ENCODE measurements around the gene RASA3.

Gene RASA3

DNA sequence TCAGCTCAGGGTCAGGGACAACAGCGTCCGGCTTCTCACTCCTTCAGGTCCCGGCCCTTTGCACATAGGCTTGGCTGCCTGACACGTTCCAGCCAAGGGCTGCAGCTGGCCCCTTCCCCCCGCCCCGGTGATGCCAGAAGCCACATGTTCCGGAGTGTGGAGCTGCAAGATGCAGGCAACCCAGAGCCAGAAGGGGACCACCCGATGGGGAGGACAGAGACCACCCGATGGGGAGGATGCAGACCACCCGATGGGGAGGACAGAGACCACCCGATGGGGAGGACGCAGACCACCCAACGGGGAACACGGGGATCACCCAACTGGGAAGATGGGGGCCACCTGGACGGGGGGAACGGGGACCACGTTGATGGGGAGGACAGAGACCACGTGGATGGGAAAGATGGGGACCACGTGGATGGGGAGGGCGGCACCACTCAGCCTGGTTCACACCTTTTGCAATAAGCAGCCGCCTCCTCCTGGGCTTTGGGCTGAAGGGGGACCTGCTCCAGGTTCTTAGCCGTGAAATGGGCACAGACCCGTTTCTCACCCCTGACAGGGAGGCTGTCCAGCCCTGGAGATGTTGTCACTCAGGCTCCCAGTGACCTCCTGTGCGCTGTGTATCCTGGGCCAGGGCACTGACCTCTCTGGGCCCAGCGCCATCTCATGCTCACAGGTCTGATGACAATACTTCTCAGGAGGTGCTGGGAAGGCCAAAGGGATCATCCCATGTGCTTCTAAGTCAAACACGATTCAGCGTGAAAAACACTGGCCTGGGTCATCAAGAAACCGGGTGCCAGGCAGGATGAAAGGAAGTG lies 193.1 kb downstream of the RASA3 start:
- no peak for DNase-seq

DNA sequence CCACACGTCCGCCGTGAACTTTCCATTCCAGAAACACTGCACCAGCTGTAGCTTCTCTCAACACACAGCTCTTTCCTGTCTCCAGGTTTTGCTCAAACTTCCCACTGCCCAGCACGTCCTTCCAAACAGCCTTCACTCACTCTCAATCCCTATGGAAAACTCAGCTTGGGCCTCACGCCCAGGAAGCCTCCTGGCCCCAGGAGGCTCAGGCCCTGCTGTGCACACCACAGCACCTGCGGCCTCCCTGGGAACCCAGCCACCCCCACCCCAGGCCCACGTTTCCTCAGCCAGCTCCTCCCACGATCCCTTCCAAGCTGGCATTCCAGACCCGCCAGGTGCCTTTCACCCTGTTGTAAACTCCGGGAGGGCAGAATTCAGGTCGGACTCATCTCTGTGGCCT lies 193.7 kb downstream of the RASA3 start:
- no peak for DNase-seq

DNA sequence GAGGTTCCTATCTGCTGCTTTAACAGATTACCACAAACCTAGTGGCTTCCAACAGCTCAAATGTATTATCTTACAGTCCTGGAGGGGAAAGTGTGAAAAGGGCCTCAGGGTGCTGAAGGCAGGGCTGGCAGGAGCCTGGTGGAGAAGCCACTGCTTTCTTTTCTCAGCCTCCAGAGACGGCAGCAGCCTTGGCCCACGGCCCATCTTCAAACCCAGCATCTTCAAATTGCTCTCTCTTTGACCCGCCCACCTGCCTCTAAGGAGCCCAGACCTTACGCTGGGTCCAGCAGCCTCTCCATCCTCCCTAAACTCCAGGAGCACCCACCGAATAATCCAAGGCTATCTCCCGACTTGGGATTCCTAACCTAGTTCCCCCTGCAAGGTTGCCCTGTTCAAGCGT lies 194.2 kb downstream of the RASA3 start:
- no peak for DNase-seq

DNA sequence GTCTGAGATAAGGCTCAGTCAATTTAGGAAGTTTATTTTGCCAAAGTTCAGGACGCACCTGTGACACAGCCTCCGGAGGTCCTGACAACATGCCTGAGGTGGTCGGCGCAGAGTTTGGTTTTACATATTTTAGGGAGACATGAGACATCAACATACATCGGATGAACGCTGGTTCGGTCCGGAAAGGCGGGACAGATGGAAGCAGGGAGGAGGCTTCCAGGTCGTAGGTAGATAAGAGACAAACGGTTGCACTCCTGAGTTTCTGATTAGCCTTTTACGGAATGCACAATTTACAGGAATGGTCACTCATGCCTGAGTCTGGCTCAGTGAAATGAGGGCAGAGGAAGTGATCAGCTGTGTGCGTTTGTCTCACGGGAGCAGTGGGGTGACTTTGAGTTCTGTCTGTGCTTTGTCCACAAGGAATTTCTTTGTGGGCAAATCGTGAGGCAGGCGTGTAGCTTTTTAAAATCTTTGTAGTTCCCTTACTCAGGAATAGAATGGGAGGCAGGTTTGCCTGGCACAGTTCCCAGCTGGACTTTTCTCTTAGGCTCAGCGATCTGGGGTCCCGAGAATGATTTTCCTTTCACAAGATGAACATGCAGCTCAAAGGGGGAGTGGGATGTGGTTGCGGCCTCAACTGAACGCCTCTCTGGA lies 194.8 kb downstream of the RASA3 start:
- no peak for DNase-seq

DNA sequence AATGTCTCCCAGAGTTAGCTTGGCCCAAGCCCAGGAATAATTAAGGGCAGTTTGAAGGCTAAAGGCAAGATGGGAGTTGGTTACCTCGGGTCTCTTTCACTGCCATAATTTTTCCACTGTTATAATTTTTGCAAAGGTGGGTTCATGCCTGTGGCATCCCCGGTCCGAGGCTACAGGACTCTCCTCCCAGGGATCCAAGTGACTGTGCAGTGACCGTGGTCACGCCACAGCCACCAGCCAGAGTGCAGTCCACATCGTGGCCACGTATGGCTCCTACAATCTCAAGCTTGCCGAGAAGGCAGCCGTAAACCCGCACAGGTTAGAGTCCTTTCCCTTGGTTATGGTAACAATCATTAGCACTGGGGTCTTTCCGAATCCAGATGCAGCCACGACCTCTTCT lies 195.3 kb downstream of the RASA3 start:
- DNase-seq: no peak

DNA sequence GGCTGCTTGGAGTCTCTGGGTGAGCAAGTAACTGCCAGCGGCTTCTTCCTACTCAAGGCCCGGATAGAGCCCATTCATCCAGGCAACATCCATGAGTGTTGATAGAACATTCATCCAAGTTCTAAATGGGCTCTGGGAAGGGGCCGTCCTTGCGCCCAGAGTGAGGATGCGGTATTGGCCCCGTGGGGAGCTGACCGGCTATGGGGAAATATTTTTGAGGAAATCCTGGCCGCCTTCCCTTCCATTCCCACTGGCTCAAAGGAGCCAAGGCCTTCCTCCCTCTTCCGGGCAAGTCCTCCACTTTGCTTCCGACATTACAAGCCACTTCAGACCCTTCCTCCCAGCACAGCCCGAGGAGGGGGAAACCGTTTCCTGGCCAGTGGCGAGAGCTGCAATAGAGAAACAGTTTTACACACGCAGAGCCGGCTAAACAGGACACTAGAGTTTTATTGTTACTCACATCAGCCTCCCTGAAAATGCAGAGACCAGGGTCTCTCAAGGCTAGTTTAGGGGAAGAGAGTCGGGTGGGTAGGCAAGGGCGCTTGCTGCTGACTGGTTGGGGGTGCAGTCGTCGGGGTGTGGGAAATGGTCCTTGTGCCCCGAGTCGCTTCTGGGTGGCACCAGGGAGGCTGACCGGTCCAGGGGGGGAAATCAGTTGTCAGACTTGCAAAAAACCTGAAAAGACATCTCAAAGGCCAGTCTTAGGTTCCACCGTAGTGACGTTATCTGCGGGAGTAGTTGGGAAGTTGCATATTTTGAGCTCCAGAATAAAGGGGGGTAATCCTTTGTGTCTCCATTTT lies 196.1 kb downstream of the RASA3 start:
- DNase-seq: no peak

DNA sequence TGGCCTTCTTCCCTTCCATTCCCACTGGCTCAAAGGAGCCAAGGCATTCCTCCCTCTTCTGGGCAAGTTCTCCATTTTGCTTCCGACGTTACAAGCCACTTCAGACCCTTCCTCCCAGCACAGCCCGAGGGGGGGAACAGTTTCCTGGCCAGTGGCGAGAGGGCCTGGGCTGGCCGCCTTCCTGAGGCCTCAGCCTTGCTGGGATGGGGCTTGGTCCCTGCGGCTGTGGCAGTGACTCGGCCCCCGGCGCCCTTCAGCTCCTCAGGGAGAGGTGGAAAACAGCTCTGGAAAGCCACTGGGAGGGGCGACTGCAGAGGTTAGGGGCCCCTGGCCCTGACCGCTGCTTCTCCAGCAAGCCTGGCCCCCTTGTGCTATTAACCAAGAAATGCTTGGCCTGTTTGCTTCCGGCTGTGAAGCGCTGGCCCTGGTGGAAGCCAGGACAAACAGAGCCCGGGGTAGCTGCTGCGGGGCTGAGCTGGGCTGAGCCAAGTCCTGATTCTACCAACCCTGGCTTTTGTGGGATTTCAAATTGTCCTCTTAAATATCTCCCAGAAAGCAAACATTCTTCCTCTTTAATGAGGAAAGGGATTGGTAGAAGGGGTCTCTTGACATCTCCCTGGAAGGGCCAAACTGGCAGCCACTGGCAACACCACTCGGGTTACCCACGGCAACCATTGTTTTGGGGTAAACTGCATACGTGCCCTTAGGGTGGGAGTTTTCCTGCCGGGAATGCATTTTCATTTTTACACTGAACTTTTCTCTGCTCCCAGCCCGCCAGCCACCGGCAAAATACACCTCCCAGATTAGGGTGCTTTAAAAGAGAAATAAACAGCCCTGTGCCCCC lies 197.2 kb downstream of the RASA3 start:
- no peak for DNase-seq

DNA sequence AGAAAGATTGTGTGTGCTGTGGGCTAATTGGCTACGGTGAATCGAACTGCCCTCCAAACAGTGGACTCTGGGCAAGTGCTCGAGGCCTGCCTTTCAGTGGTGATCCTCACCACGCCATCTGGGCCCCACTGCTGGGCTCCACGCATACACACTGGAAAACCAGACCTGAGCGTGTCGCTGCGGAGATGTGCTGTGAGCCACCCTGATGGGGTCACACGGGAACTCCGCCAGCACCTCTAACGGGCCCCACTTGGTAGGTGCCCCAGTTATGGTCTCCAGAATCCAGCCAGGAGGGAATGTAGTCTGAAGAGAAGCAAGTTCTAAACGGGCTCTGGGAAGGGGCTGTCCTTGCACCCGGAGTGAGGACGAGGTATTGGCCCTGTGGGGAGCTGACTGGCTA lies 197.8 kb downstream of the RASA3 start:
- no peak for DNase-seq

DNA sequence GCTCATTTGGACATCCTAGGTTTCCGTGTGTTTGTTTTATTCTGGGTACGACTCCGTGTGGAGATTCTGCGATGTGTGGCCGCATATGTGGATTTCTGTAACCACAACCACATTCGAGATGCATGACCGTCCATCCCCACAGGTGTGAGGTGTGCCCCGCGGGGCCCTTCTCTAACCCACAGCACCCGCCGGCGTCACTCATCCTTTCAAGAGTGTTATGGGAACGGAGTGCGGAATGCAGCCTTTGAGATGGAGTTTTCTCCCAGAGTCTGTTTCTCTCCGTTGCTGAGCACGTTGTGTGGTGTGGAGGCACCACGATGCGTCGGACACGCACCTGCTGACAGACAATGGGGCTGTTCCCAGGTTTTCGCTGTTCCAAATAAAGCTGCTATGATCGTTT lies 198.5 kb downstream of the RASA3 start:
- no peak for DNase-seq

DNA sequence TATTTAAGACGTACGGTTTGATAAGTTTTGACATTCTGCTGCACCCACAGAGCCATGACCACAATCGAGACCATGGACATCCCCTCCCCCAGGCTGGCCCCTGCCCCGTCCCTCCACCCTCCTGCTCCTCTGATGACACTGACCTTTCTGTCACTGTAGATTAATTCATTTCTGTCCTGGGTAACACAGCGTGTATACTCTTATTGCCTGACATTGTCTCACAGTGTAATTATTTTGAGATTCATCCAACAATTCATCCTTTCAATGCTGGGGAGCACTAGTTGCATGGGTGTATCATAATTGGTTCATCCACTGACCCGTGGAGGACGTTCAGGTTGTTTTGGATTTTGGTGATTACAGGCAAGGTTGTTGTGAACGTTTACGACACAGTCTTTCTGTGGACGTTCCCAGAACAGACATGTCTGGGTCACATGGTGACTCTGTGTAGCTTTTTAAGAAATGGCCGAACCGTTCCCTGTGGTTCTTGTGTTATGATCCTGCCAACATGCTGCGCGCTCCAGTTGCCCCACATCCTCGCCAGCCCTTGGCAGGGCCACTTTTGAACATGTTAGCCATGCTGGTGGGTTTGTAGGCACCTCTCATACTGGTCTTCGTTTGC lies 200.5 kb downstream of the RASA3 start:
- no peak for DNase-seq

DNA sequence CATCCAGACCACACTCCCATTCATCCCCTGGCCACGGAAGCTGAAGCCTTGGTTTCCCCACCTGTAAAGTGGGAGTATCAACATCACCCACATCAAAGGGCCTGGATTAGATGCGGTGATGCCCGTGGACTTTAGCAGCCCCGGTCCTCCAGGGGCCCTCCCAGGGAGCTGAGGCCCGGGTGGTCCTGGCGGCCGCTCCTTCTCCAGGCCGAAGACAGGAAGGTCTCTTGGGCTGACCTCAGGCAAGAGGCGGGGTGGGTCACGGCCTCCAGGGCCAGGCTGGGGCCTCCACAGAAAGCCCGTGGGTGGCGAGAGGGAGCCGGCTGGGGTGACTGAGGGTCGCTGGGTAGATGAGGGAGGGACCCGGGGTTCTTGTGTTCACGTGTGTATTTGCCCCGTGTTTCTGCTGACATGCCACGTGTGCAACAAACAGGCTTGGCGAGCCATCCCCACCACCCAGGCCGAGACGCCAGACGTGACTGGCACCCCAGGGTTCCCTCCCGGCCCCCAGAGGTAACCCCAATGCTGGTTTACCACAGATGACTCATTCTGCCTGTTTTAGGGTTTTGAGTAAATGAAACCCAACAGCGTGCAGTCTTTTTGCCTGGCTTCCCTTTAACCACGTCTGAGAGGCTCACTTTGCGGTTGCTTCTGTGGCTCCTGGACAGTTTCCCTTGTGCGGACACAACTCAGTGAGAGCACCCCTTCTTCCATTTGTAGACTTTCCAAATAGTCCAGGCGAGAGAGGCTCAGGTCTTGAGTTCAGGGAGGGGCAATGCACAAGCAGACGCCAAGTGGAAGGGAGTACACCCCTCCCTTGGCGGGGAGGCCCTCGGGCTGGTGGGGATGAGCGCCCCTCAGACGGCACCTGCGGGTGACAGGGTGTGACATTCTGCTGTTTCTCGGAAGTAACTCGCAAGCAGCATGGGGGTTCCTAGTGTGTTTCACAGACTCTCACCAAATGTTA lies 201.5 kb downstream of the RASA3 start:
- DNase-seq: no peak

DNA sequence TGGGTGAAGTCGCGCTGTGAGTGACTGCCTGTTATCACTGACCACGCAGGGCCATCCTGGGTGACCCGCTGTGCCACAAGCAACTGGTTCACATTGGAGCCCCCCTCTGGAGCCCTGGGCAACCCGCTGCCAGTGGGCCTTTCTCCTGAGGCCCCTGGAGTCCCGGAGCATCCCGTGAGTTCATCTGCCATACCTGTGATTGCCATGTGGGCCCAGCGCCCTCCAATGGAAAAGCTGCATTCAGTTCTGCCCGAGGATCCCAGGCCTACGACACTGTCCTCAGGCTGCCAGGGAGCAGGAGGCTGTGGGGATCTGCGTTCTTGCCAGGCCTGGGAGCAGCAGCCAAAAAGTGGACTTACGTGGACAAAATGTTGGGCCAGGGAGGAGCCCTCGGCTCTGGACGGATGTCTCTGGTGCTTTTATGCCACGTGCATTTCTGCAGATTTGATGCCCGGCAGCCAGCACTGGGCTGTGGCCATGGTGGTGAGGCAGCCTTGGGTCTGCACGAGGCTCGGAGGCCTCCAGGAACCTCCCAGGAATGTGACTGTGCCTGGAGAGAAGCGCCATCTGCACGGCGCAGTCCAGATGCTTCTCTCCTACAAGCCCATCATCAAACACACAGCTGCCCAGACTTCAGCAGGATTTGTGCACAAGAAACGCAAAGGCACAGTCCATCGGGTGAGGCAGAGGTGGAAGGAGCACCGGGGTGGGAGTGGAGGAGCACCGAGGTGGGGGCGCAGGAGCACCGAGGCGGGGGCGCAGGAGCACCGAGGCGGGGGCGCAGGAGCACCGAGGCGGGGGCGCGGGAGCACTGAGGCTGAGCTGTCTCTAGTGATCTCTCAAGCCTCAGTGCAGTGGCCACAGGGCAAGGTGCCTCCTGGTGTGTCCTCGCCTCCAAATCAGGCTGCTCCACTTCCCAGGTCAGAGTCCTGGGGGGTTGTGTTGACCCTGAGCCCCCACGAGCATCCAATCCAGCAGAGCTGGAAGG lies 202.5 kb downstream of the RASA3 start:
- no peak for DNase-seq

DNA sequence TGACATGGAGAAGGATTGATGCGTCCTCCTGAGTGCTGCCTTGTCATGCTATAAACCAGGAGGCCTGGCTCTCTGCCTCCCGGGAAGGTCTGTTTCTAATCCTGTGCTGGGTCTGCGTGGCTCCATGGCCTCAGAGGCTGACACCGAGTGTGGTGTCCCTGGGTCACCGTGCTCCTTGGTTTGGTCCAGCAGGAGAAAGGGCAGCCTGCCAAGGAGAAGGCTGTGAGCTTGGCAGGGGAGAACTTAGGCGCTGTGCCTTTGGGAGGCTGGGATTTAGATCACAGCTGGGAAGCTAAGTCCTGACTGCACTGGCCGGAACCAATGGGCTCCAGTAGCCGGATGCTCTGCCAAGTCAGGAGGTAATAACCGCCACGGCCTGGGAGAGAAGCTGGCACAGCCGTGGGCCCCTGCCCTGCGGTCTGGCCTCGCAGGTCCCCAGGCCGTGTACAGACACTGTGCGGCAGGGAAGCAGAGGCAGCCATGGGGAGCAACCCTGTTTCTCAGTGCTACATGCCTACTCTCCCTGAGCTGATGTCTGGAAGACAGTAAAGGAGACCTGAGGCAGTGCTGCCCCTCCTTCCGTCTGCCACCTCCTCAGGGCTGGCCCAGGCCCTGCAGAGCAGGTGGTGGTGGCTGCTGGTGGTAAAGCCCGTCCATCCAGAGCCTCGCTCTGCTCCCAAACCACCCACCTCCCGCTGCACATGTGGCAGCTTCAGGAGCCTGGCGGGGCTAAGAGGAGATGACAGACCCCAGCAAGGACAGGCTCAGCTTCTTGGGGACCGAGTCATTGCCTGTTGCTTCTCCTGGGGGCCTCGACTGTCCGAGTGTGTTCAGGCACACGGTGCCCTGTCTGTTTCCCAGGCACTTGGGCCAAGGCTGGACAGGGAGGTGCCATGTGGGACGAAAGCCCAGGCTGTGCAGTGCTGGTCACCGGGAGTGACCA lies 203.5 kb downstream of the RASA3 start:
- DNase-seq: no peak

All from NCI-H1417 treated with DMSO at 0.1 percent for 48 hours (cell line).